Progenitor cell of endocrine pancreas (in vitro differentiated cells): ENCODE measurements around the gene TINAGL1. TPM values are rescaled to one million over a fixed set of nuclear protein-coding genes. Genes with fewer than 3 reads are reported as not detected.

Experiments used
- DNase-seq: peaks from one replicate; pipeline ENCODE4 v3.0.0; 2021; ENCODE audit warnings: low spot score; ENCODE audit not compliant: unreplicated experiment
- H3K27ac Mint-ChIP-seq: 2 replicates; pipeline ENCODE4 v1.8.0; 2021; ENCODE audit warnings: mild to moderate bottlenecking, moderate library complexity, mixed read lengths
- H3K27me3 Mint-ChIP-seq: 2 replicates; pipeline ENCODE4 v1.8.0; 2021; ENCODE audit warnings: mixed read lengths
- H3K36me3 Mint-ChIP-seq: 2 replicates; pipeline ENCODE4 v1.8.0; 2022; ENCODE audit warnings: mixed read lengths; ENCODE audit not compliant: insufficient read depth
- H3K4me1 Mint-ChIP-seq: 2 replicates; pipeline ENCODE4 v1.8.0; 2021; ENCODE audit warnings: low read depth, mixed read lengths
- H3K4me3 Mint-ChIP-seq: 2 replicates; pipeline ENCODE4 v1.8.0; 2021; ENCODE audit warnings: low read depth, mild to moderate bottlenecking, moderate library complexity, mixed read lengths
- H3K9me3 Mint-ChIP-seq: 2 replicates; pipeline ENCODE4 v1.8.0; 2021; ENCODE audit warnings: low read depth, mixed read lengths
- CTCF ChIP-seq: fragments of 200-600 bp; sonication (generic); IDR thresholded peaks from one replicate; pipeline ENCODE4 v1.5.0; 2021; ENCODE audit warnings: antibody characterized with exemption, mild to moderate bottlenecking; ENCODE audit not compliant: unreplicated experiment
- total RNA-seq: library from RNA; stranded (reverse); gene quantifications from 2 replicates; pipeline ENCODE4 v1.2.1, GENCODE V29; 2021

The TINAGL1 gene
- total RNA-seq, 1 donor from 2014 or later, result 2.6 TPM

GRCh38 chr1:31572323-31573104 lies 3.8 kb upstream of the TINAGL1 start:
- H3K27ac Mint-ChIP-seq, result no peak overlapping the region
- H3K4me3 Mint-ChIP-seq, result no peak overlapping the region
- peaks cover 14% of the 10 kb centered on the region for H3K27me3 Mint-ChIP-seq
- no peak for TF ChIP-seq CTCF
- H3K4me1 Mint-ChIP-seq, result peaks cover 27% of the 10 kb centered on the region
- H3K9me3 Mint-ChIP-seq, result no peaks in the 10 kb centered on the region
- no peaks in the 10 kb centered on the region for H3K36me3 Mint-ChIP-seq
- no peak for DNase-seq

DNA sequence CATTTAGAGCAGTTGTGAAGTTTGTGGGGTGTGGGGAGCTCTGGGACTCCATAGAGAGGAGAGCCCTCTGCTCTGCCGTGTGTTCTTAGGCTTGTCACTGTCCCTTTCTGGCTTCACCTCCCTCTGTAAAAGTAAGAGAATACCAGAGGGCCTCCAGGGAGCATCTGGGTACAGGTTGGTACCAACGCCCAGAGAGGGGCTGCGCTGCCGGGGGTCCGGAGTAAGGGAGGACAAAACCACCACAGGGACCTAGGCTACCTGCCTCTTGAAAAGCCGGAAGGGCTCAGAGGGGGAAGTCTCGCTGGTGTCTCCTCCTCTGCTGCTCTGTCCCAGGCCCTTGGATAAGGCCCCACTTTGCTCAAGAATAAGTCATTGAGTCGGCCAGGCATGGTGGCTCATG lies 3.1 kb upstream of the TINAGL1 start:
- Mint-ChIP-seq H3K4me1 (peaks cover 27% of the 10 kb centered on the region), H3K36me3 (no peaks in the 10 kb centered on the region), H3K27ac (no peak overlapping the region), H3K4me3 (no peak overlapping the region), H3K27me3 (peaks cover 14% of the 10 kb centered on the region), H3K9me3 (no peaks in the 10 kb centered on the region)
- no peak for TF ChIP-seq CTCF
- DNase-seq, result no peak

DNA sequence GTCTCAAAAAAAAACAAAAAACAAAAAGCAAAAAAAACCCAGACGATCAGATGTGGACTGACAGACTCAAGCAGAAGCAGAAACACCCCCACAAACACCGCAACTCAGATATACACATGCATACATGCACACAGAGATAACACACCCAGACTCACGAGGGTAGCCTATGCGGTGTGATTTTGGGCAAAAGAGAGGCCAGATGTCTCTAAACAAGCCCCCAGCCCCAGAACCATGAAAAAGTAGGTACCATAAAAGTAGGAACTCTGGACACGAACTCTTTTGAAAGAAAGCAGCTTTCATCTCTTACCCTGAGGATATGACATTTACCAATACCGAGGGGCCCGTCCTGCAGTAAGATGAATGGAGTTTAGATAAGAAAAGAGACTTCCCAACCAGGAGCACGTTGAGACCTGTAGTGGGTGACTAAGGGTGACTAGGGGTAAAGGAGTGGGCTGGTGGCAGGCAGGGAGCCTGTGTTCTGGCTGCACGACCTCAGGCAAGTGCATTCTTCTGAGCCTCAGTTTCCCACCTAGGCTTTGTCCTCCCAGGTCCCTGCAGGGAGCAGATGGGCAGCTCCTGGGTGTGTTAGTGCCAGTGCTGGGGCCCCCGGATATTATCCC lies 1.5 kb upstream of the TINAGL1 start:
- H3K4me3 Mint-ChIP-seq, result peak overlapping the region; percentile 4
- no peaks in the 10 kb centered on the region for H3K9me3 Mint-ChIP-seq
- H3K4me1 Mint-ChIP-seq, result peaks cover 27% of the 10 kb centered on the region
- TF ChIP-seq CTCF, result no peak
- no peak for DNase-seq
- no peaks in the 10 kb centered on the region for H3K36me3 Mint-ChIP-seq
- H3K27ac Mint-ChIP-seq, result peak overlapping the region; percentile 7
- H3K27me3 Mint-ChIP-seq, result peaks cover 14% of the 10 kb centered on the region

DNA sequence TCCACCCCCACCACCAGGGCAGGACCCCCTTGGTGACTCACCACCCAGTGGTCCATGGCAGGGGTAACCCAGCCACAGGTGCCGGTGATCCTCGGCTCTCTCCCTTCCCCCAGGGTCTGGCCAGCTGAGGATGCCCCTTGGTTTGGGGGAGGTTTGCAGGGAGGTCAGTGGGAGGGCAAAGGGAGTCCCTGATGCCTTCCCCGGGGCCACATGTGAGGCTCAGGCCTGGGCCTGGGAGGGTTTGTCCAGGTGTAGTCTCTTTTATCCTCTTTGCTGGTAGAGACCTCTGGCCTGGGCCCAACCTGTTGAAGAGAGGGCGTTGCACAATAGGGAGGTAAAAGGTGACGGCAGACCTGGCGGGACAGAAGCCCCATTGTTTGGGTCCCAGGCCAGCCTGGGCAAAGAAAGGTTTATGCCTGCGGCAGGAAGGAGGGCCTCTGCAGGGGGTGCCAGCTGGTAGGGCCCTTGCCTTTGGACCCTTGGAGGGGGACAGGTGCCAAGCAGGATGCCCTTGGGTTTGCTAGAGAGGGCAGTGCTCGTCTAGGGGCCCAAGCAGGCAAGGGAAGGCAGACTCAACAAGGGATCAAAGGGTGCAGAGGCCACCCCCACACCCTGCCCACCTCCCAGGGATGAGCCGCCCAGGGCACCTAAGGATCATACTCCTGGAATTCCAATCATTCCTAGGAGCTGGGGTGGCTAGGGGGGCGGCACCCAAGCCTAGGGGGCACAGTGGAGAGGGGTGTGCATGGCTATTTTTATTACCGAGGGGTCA lies 760 bp upstream of the TINAGL1 start:
- no peak for TF ChIP-seq CTCF
- Mint-ChIP-seq H3K4me3 (no peak overlapping the region), H3K9me3 (no peaks in the 10 kb centered on the region), H3K36me3 (no peaks in the 10 kb centered on the region), H3K27ac (peak overlapping the region; percentile 88), H3K4me1 (peaks cover 27% of the 10 kb centered on the region), H3K27me3 (peaks cover 14% of the 10 kb centered on the region)
- DNase-seq, result no peak

DNA sequence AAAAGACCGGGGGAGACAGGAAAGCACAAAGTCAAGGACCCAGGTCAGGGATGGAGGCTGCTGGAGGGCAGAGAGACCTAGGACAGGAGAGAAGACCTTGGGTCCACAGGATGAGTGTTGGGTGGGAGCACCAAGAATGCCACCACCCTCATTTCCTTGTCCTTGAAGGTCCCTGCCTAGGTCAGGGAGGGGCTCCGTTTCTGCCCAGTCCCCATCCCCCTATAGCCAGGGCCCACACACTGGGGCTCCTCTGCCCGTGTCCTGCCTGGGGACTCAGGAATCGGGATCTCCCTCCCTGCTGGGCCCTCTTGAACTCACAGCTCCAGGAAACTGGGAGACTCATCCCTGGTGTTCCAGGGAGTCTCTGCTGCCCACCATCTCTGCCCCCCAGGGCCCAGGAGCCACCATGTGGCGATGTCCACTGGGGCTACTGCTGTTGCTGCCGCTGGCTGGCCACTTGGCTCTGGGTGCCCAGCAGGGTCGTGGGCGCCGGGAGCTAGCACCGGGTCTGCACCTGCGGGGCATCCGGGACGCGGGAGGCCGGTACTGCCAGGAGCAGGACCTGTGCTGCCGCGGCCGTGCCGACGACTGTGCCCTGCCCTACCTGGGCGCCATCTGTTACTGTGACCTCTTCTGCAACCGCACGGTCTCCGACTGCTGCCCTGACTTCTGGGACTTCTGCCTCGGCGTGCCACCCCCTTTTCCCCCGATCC lies 584 bp downstream of the TINAGL1 start:
- Mint-ChIP-seq H3K36me3 (no peaks in the 10 kb centered on the region), H3K9me3 (no peaks in the 10 kb centered on the region), H3K27me3 (peaks cover 8% of the 10 kb centered on the region), H3K4me3 (peak overlapping the region; percentile 43), H3K27ac (peak overlapping the region; percentile 45), H3K4me1 (peaks cover 27% of the 10 kb centered on the region)
- TF ChIP-seq CTCF, result no peak
- no peak for DNase-seq
